GM13976 (cell line): ENCODE data around the gene CAPN13.

Experiments
- DNase-seq: peaks from one replicate; pipeline ENCODE4 v3.0.0; 2012; ENCODE audit warnings: low spot score
- CTCF ChIP-seq: IDR thresholded peaks from 2 replicates; pipeline ENCODE4 v1.5.1; 2012; ENCODE audit warnings: borderline replicate concordance, mild to moderate bottlenecking; ENCODE audit not compliant: insufficient read depth; ENCODE audit errors: extremely low read depth, missing control alignments, control extremely low read depth
- in situ Hi-C: fragments of 300-500 bp; cut with MboI; formaldehyde crosslinking; loops from one replicate; pipeline ENCODE4 v1.12.0; 2022; ENCODE audit warnings: low sequenced_read_pairs, mixed read lengths, inconsistent platforms; ENCODE audit not compliant: unreplicated experiment

The CAPN13 gene

DNA sequence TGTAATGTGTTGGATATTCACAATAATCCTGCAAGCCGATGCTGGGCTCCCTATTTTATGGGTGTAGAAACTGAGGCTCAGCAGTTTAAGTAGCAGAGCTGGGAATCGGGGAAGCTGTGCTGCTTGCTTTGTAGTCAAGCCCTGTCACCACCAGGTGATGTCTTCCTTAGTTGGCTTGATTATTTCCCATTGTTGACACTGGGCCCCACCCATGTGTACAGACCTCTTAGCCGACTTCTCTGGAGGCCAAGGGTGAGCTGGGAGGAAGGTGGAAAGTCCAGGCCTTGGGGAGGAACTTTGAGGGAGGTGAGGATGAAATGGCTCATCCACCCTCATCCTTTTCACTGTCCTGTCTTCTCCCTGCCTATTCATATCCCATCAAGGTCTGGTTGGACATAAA lies 60.0 kb downstream of the CAPN13 start:
- DNase-seq: no peak
- in situ Hi-C loops: no loop called here
- no peak for TF ChIP-seq CTCF

DNA sequence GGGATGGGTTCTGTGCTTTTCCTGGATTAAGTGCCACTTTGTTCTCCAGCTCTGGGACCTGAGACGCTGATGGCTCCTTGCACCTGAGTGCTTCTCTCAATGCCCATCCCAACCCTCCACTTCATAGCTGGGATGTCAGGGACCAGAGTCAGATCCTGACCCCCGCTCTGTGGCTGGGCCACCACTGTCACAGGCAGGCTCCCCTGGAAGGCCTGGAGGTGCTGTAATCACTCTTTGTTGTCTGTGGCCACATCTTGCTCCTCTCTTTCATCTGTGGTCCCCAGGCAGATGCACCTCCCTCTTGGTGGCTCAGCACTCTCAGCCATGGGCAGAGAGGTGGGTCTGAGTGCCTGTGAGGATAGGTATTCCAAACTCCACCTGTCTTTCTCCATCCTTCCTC lies 62.4 kb downstream of the CAPN13 start:
- no peak for TF ChIP-seq CTCF
- DNase-seq: no peak
- in situ Hi-C loops: no loop called here

DNA sequence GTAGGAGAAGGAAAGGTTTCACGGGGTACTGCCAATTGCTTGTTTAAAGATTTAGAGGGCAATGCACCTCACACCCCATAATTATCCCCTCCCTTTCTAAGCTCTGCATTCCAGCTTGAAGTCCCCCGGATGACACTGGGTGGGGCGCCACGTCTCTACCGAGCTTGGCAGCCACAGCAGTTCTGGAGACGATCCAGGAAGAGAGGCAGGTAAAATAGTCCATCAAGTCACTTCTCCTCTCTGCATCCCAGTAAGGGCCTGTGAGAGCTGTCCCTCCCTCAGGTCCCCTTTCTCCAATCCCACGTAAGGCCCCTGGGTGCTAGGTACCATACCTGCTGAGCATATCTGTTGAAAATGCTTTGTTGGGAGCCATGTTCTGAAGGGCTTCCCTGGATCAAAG lies 65.7 kb downstream of the CAPN13 start:
- no peak for DNase-seq
- TF ChIP-seq CTCF: no peak
- in situ Hi-C loops: no loop called here

GRCh38 chr2:30738141-30738911 lies 68.9 kb downstream of the CAPN13 start:
- in situ Hi-C loops: no loop called here
- DNase-seq: no peak
- TF ChIP-seq CTCF: no peak

DNA sequence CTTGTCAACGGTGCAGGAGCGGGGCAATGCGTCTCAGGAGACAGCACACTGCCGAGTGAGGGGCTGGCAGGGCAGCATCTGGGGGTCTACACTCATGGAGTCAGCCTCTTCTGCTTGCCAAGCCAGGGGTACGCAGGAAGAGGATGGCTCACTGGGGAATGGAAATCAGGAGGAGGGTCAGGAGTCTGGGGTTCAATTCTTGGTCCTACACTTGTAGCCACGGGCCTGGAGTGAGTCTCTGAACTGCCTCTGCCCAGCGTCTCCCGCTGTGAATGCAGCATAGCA lies 70.0 kb downstream of the CAPN13 start:
- TF ChIP-seq CTCF: no peak
- in situ Hi-C loops: no loop called here
- DNase-seq: no peak

- no peak for DNase-seq
- in situ Hi-C loops: no loop called here
- no peak for TF ChIP-seq CTCF
Measured at GRCh38 chr2:30736461-30737325, 70.6 kb downstream of the CAPN13 start.
